GM12878 (cell line): Measurements from ENCODE around the gene CYP2S1. TPM values are rescaled to one million over a fixed set of nuclear protein-coding genes. Genes with fewer than 3 reads are reported as not detected.
A peak's percentile ranks its signal among the peaks of the same experiment; 100 is the strongest.

Experiments
- ATAC-seq: fragments of 200-7000 bp; cut with Tn5 transposase; 3 replicates; pipeline ENCODE4 v1.9.1; 2020; ENCODE audit warnings: mild to moderate bottlenecking, moderate library complexity
- BruUV-seq: library from RNA; stranded (reverse); fragments of 400-500 nt; replicated peaks from 2 replicates; lab custom pipeline; 2021; lab: Mats Ljungman, UMichigan
- CTCF ChIA-PET: fragments of 300-600 bp; sonication (Branson Sonifier 250); formaldehyde crosslinking; extraction: SDS; loops from one replicate; lab custom pipeline; 2021; ENCODE audit warnings: inconsistent platforms; lab: Yijun Ruan, JAX
- POLR2A ChIA-PET: fragments of 350-600 bp; formaldehyde crosslinking; extraction: SDS; loops from one replicate; lab custom pipeline; 2021; ENCODE audit warnings: inconsistent platforms; lab: Charles Lee
- RAD21 ChIA-PET: fragments of 300-600 bp; sonication (Branson Sonifier 250); formaldehyde crosslinking; loops from one replicate; lab custom pipeline; 2023; ENCODE audit warnings: antibody characterized with exemption; ENCODE audit not compliant: unreplicated experiment; lab: Charles Lee
- SMC1A ChIA-PET: fragments of 300-600 bp; sonication (Branson Sonifier 250); formaldehyde crosslinking; loops from one replicate; lab custom pipeline; 2023; ENCODE audit not compliant: unreplicated experiment, uncharacterized antibody; lab: Charles Lee
- DNase-seq: peaks from one replicate; pipeline ENCODE4 v3.0.0-alpha.2; 2011; ENCODE audit warnings: low read depth, low spot score
- FAIRE-seq: peaks from 3 replicates; lab custom pipeline; 2011; peaks lifted over from hg19 to GRCh38; lab: Jason Lieb, UNC
- H2AFZ ChIP-seq: 2 replicates; pipeline ENCODE4 v1.6.0; 2011; ENCODE audit warnings: low read depth, low read length, control low read depth; ENCODE audit not compliant: control insufficient read depth
- H3K27ac ChIP-seq: 2 replicates; pipeline ENCODE4 v1.5.1; 2011; ENCODE audit warnings: control low read depth; ENCODE audit not compliant: control insufficient read depth, insufficient read depth
- H3K27me3 ChIP-seq, 2 experiments: replicated peaks in 1 of 2; 2 replicates each; pipeline versions ENCODE4 v1.6.0 to v1.6.1; 2011; ENCODE audit warnings: low read length in 1 of 2; ENCODE audit not compliant: control insufficient read depth in 2 of 2, insufficient read depth in 2 of 2
- H3K36me3 ChIP-seq, 2 experiments: 2 replicates each; pipeline ENCODE4 v1.5.1; 2011; ENCODE audit warnings: low read length in 1 of 2; ENCODE audit not compliant: control insufficient read depth in 2 of 2, insufficient read depth in 2 of 2
- H3K4me1 ChIP-seq: 2 replicates; pipeline ENCODE4 v1.6.1; 2011; ENCODE audit warnings: mild to moderate bottlenecking, low read length, moderate library complexity, mixed read lengths; ENCODE audit not compliant: control insufficient read depth, insufficient read depth
- H3K4me2 ChIP-seq: 2 replicates; pipeline ENCODE4 v1.6.0; 2011; ENCODE audit warnings: control low read depth; ENCODE audit not compliant: control insufficient read depth, insufficient read depth
- H3K4me3 ChIP-seq: fragments of 200-600 bp; sonication (generic); 2 replicates; pipeline ENCODE4 v1.5.1; 2016
- H3K79me2 ChIP-seq: 2 replicates; pipeline ENCODE4 v1.6.0; 2011; ENCODE audit warnings: low read length; ENCODE audit not compliant: control insufficient read depth, insufficient read depth
- H3K9ac ChIP-seq: 2 replicates; pipeline ENCODE4 v1.8.0; 2011; ENCODE audit warnings: low read length, control low read depth, mixed read lengths; ENCODE audit not compliant: control insufficient read depth, insufficient read depth
- H3K9me3 ChIP-seq: replicated peaks from 3 replicates; pipeline ENCODE4 v1.5.1; 2011; ENCODE audit warnings: mild to moderate bottlenecking, low read length; ENCODE audit not compliant: control insufficient read depth, insufficient read depth
- H4K20me1 ChIP-seq: 2 replicates; pipeline ENCODE4 v1.6.0; 2011; ENCODE audit not compliant: control insufficient read depth, insufficient read depth
- BCL11A ChIP-seq: IDR thresholded peaks from 2 replicates; pipeline ENCODE4 v1.6.1; 2011; ENCODE audit warnings: low read depth, low read length
- BCL3 ChIP-seq: IDR thresholded peaks from 2 replicates; pipeline ENCODE4 v1.6.1; 2011; ENCODE audit warnings: borderline replicate concordance, low read depth, mild to moderate bottlenecking, moderate library complexity, low read length; ENCODE audit not compliant: insufficient read depth, poor library complexity, severe bottlenecking
- CEBPB ChIP-seq, 2 experiments: fragments of 150-350 bp in 1 of 2; IDR thresholded peaks; 2 replicates each; pipeline ENCODE4 v1.6.1; 2012 to 2014; ENCODE audit warnings: low read depth in 2 of 2, low read length in 2 of 2, borderline replicate concordance in 1 of 2, inconsistent platforms in 1 of 2
- WGBS: methylation state at CpG from one replicate; pipeline ENCODE4 v1.1.6; 2016; ENCODE audit warnings: low lambda C conversion rate; ENCODE audit not compliant: insufficient replicate concordance, insufficient coverage; ENCODE audit errors: missing lambda C conversion rate; 5-methylcytosine and 5-hydroxymethylcytosine counted together
- in situ Hi-C: fragments of 300-500 bp; cut with MboI; formaldehyde crosslinking; loops from 9 replicates; pipeline ENCODE4 v1.14.3; 2018; ENCODE audit warnings: mixed read lengths
- intact Hi-C: fragments of 100-400 bp; cut with micrococcal nuclease; formaldehyde crosslinking; loops from one replicate; pipeline ENCODE4 v1.14.2; 2022; ENCODE audit not compliant: unreplicated experiment
- polyA plus RNA-seq, 11 experiments: library from polyadenylated mRNA; depleted of rRNA in 4 of 11; unstranded in 6 of 11; stranded (reverse) in 5 of 11; fragments of >200 nt; fragmentation: Nextera tagmentation in 4 of 11; fragmentation: Illumina TruSeq in 1 of 11; extraction: Ambion mirVana in 4 of 11; extraction: Trizol in 1 of 11; gene quantifications; 1 replicate in 1 of 11; 2 replicates in 10 of 11; pipeline versions ENCODE4 v1.2.1 to v1.2.3, GENCODE V29; 2011 to 2016; ENCODE audit warnings: inconsistent platforms in 2 of 11, missing spikeins in 2 of 11, low read depth in 1 of 11
- total RNA-seq, 4 experiments: library from RNA; depleted of rRNA in 3 of 4; stranded (reverse); fragments of >200 nt in 3 of 4; fragmentation: Illumina TruSeq in 1 of 4; extraction: Trizol in 1 of 4; gene quantifications; 2 replicates each; pipeline versions ENCODE4 v1.2.1 to v1.2.3, GENCODE V29; 2013 to 2021

CYP2S1 gene
- total and polyA plus RNA-seq, 10 of the 15 experiments (the other 5 are each of a cell fraction or from before 2014, with no cell fraction given): 0.03 to 0.28 (median 0.12) TPM; not detected in 2

DNA sequence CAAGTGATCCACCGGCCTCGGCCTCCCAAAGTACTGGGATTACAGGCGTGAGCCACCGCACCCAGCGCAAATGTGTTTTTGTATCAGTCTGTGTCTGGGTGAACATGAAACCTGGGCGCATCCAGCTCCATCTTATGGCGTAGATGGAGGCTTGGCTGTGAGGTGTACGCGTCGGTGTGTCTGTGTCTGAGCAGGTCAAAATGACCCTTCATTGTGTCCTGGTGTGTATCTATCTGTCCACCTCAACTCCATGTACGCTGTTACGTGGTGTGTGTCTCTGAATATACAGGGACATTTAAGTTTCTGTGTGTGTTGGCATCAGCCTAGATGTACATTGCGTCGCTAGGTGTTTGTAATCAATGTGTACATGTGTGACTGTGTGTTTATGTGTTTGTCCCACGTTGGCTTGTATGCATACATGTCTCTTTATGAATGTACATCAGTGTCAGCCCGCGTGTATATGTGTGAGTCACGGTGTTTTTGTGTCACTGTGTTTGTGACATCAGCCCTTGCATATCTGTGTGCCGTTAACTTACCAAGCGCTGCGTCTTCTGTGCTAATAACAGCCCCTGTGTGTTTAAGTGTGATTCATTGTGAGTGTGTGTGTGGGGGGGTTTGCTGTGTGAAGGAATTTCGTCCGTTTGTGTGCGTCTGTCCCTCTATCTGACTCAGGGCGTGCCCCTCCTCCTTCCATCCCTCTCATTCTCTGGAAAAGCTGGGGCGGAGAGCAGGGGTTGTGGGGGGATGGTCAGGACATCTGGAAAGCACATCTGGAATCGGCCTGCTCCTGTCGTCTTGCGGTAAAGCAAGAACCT lies 32.4 kb downstream of the CYP2S1 start:
- DNase-seq (no peak), FAIRE-seq (no peak), ATAC-seq (no peak)
- no peak overlapping the region for H3K9ac ChIP-seq
- H3K36me3 ChIP-seq: no peaks in the 10 kb centered on the region
- H3K9me3 ChIP-seq: no peaks in the 10 kb centered on the region
- no peaks in the 10 kb centered on the region for H3K4me1 ChIP-seq
- RAD21 ChIA-PET: no interaction called here
- no peak overlapping the region for H2AFZ ChIP-seq
- H3K79me2 ChIP-seq: no peaks in the 10 kb centered on the region
- in situ Hi-C loops (no loop called here), intact Hi-C loops (no loop called here)
- H3K4me3 ChIP-seq: no peak overlapping the region
- no TSS peak for BruUV-seq
- no peak for TF ChIP-seq CEBPB (IDR thresholded peaks at IDR 0.05; ENCODE audit: borderline replicate concordance in 1 of 2, low read depth in 2 of 2, low read length in 2 of 2)
- TF ChIP-seq BCL3: peak; percentile 23
- no peak for TF ChIP-seq BCL11A
- no peak overlapping the region for H3K27ac ChIP-seq
- CTCF ChIA-PET: interaction anchor here (1.2 kb wide), 1 partner anchor 37 kb away, joined by 5 read pairs; no protein-coding TSS in a partner anchor
- POLR2A ChIA-PET: no interaction called here
- SMC1A ChIA-PET: no interaction called here
- H3K27me3 ChIP-seq: peaks cover 0 to 3% of the 10 kb centered on the region in 2 experiments; a peak in 2 of 4 replicates
- H3K4me2 ChIP-seq: no peak overlapping the region
- H4K20me1 ChIP-seq: no peaks in the 10 kb centered on the region
- 55% methylated on average over 29 of the region's 29 CpGs for WGBS
